Measurements from ENCODE around the gene SERPINA12. TPM values are rescaled to one million over a fixed set of nuclear protein-coding genes. Genes with fewer than 3 reads are reported as not detected.

The SERPINA12 gene
- total and polyA plus RNA-seq, 12 donors, result not detected

- peaks cover 0 to 58% (median 19%) of the 10 kb centered on the region in 7 donors for H3K27me3 ChIP-seq
- ATAC-seq (no peak), DNase-seq (no peak)
- peaks cover 0 to 4% (median 0%) of the 10 kb centered on the region in 11 donors for H3K9me3 ChIP-seq
- H3K4me1 ChIP-seq, result no peaks in the 10 kb centered on the region
- intact Hi-C loops (cut with DNase I), result no loop called here
- H3K27ac ChIP-seq, result no peak overlapping the region
- no peak for TF ChIP-seq CTCF (IDR thresholded peaks at IDR 0.05)
- 74 to 77% methylated on average over 6 of the region's 6 CpGs for WGBS, 2 donors
- H3K4me3 ChIP-seq, result no peak overlapping the region
- H3K36me3 ChIP-seq, result no peaks in the 10 kb centered on the region
Measured at GRCh38 chr14:94449930-94450329, 59.3 kb downstream of the SERPINA12 start.

DNA sequence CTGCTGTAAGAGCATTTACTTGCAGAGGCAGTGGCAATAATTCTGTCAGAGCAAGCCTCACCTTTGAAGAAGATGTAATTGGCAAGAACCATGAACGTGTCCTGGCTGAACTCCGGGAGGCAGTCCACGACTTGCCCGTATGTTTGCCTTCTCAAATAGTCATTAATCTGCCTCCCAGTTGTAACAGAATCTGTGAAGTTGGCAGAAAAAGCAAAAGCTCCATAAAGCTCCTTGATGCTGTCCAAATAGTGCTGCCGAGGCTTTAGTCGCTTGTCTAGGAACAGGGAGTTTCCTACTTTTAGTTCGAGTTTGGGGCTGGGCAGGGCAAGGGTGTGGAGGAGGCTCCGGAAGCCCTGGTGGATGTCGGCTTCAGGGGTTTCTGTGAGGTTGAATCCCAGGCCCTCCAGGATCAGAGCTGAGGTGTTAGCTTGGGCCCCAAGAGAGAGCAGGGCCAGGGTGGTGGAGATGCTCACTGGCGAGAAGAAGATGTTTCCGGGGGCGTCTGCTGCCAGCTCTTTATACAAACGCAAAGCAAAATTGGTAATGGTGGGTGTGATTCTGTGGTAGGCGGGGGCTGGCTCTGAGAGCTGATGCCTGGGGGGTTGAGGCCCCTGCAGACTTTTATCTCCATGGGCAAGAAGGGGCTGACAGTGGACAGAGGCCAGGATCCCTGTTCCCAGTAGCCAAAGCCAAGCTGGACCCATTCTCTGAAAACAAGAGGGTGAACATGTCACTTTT, 61.0 kb downstream of the SERPINA12 start:
- ATAC-seq, result no peak
- H3K4me3 ChIP-seq, result no peak overlapping the region
- DNase-seq, result no peak
- WGBS, 2 donors, result 80 to 84% methylated on average over 14 of the region's 14 CpGs
- intact Hi-C loops (cut with DNase I), result no loop called here
- no peak for TF ChIP-seq CTCF (IDR thresholded peaks at IDR 0.05)
- no peaks in the 10 kb centered on the region for H3K4me1 ChIP-seq
- H3K27me3 ChIP-seq, result peaks cover 0 to 47% (median 19%) of the 10 kb centered on the region in 7 donors
- no peaks in the 10 kb centered on the region for H3K36me3 ChIP-seq
- H3K9me3 ChIP-seq, result no peaks in the 10 kb centered on the region
- H3K27ac ChIP-seq, result no peak overlapping the region

DNA sequence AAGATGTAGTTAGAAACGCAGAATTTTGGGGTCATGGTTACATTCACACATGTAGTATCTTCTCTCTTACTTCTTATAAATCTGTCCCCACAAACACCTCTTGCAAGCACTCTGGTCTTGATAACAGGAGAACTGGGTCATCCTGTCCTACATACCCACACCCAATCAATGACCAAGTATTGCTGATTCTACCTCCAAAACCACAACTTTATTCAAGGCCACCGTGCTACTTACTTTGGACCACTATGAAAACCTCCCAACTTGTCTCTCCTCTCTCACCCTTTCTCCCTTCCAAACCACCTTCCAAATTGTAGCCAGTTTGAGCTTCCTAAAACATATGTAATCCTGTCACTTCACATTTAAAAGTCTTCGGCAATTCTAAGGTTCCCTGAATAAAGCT, 62.1 kb downstream of the SERPINA12 start:
- no peak for TF ChIP-seq CTCF (IDR thresholded peaks at IDR 0.05)
- intact Hi-C loops (cut with DNase I), result no loop called here
- Histone ChIP-seq H3K4me3 (no peak overlapping the region), H3K9me3 (no peaks in the 10 kb centered on the region), H3K27ac (no peak overlapping the region), H3K27me3 (peaks cover 0 to 41% (median 18%) of the 10 kb centered on the region in 7 donors), H3K4me1 (no peaks in the 10 kb centered on the region), H3K36me3 (no peaks in the 10 kb centered on the region)
- ATAC-seq (no peak), DNase-seq (no peak)
- 56 to 75% methylated on average over 3 of the region's 3 CpGs for WGBS, 2 donors

DNA sequence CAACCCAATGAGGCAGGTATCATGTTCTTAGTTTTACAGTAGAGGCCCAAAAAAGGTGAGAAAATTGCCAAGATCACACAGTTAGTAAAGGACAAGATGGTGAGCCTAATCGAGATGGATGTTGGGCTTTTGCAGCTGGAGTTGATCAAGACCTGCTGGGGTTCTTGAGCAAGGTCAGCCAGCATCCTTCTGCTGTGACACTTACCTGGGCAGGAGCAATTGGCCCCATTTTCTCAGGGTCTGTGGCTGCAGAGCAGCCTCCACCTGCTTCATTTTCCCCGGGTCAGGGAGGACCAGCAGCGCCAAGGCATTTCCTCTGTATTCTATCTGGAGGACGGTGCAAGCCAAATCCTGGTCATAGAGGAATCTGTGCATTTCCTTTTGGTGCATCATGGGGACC, 63.1 kb downstream of the SERPINA12 start:
- Histone ChIP-seq H3K4me1 (no peaks in the 10 kb centered on the region), H3K36me3 (no peaks in the 10 kb centered on the region), H3K4me3 (no peak overlapping the region), H3K27ac (no peak overlapping the region), H3K9me3 (no peaks in the 10 kb centered on the region), H3K27me3 (peaks cover 0 to 30% (median 18%) of the 10 kb centered on the region in 7 donors)
- WGBS, 2 donors, result 70 to 79% methylated on average over 4 of the region's 4 CpGs
- no peak for DNase-seq
- intact Hi-C loops (cut with DNase I), result no loop called here
- no peak for ATAC-seq
- TF ChIP-seq CTCF (IDR thresholded peaks at IDR 0.05), result no peak

All from heart right ventricle (tissue), 16 donors.